ENCODE data around the gene MAD2L1. TPM values are rescaled to one million over a fixed set of nuclear protein-coding genes. Genes with fewer than 3 reads are reported as not detected.

The MAD2L1 gene
- total and polyA plus RNA-seq, 2 donors from 2014 or later, result 1.9 to 2.0 TPM

- Histone ChIP-seq H3K9ac (ENCODE audit: low read length in 3 of 3) (no peak overlapping the region), H3K9me3 (ENCODE audit: control insufficient read depth in 2 of 3, insufficient read depth in 1 of 3, low read length in 3 of 3) (no peaks in the 10 kb centered on the region), H3K27ac (ENCODE audit: low read depth in 2 of 2, low read length in 2 of 2) (no peak overlapping the region), H3K36me3 (ENCODE audit: control insufficient read depth in 2 of 3, insufficient read depth in 3 of 3, low read length in 3 of 3) (no peaks in the 10 kb centered on the region), H3K27me3 (ENCODE audit: control insufficient read depth, insufficient read depth, low read length) (no peaks in the 10 kb centered on the region), H3K4me3 (ENCODE audit: low read length in 3 of 3) (no peak overlapping the region), H3K4me1 (ENCODE audit: control insufficient read depth in 2 of 3, insufficient read depth in 2 of 3, low read depth in 1 of 3, low read length in 3 of 3) (no peaks in the 10 kb centered on the region)
- intact Hi-C loops (cut with DNase I), result no loop called here
- TF ChIP-seq CTCF (IDR thresholded peaks at IDR 0.05; ENCODE audit: borderline replicate concordance, extremely low read depth, insufficient read depth), result no peak
- DNase-seq (no peak), FAIRE-seq (no peak)
Observed at GRCh38 chr4:120081726-120082125, 15.1 kb upstream of the MAD2L1 start.

- DNase-seq (no peak), FAIRE-seq (no peak)
- Histone ChIP-seq H3K9ac (ENCODE audit: low read length in 3 of 3) (no peak overlapping the region), H3K27me3 (ENCODE audit: control insufficient read depth, insufficient read depth, low read length) (no peaks in the 10 kb centered on the region), H3K9me3 (ENCODE audit: control insufficient read depth in 2 of 3, insufficient read depth in 1 of 3, low read length in 3 of 3) (no peaks in the 10 kb centered on the region), H3K4me1 (ENCODE audit: control insufficient read depth in 2 of 3, insufficient read depth in 2 of 3, low read depth in 1 of 3, low read length in 3 of 3) (no peaks in the 10 kb centered on the region), H3K27ac (ENCODE audit: low read depth in 2 of 2, low read length in 2 of 2) (no peak overlapping the region), H3K4me3 (ENCODE audit: low read length in 3 of 3) (no peak overlapping the region), H3K36me3 (ENCODE audit: control insufficient read depth in 2 of 3, insufficient read depth in 3 of 3, low read length in 3 of 3) (no peaks in the 10 kb centered on the region)
- intact Hi-C loops (cut with DNase I), result no loop called here
- no peak for TF ChIP-seq CTCF (IDR thresholded peaks at IDR 0.05; ENCODE audit: borderline replicate concordance, extremely low read depth, insufficient read depth)
Observed at GRCh38 chr4:120080533-120080932, 13.9 kb upstream of the MAD2L1 start.

- H3K9ac ChIP-seq (ENCODE audit: low read length in 3 of 3), result no peak overlapping the region
- no peak for TF ChIP-seq CTCF (IDR thresholded peaks at IDR 0.05; ENCODE audit: borderline replicate concordance, extremely low read depth, insufficient read depth)
- no peak for DNase-seq
- H3K27ac ChIP-seq (ENCODE audit: low read depth in 2 of 2, low read length in 2 of 2), result no peak overlapping the region
- FAIRE-seq, result no peak
- no peak overlapping the region for H3K4me3 ChIP-seq (ENCODE audit: low read length in 3 of 3)
- no peaks in the 10 kb centered on the region for H3K27me3 ChIP-seq (ENCODE audit: control insufficient read depth, insufficient read depth, low read length)
- no peaks in the 10 kb centered on the region for H3K4me1 ChIP-seq (ENCODE audit: control insufficient read depth in 2 of 3, insufficient read depth in 2 of 3, low read depth in 1 of 3, low read length in 3 of 3)
- intact Hi-C loops (cut with DNase I), result no loop called here
- H3K9me3 ChIP-seq (ENCODE audit: control insufficient read depth in 2 of 3, insufficient read depth in 1 of 3, low read length in 3 of 3), result no peaks in the 10 kb centered on the region
- no peaks in the 10 kb centered on the region for H3K36me3 ChIP-seq (ENCODE audit: control insufficient read depth in 2 of 3, insufficient read depth in 3 of 3, low read length in 3 of 3)
Observed at GRCh38 chr4:120079839-120080520, 13.3 kb upstream of the MAD2L1 start.

GRCh38 chr4:120078216-120078615 is 11.6 kb upstream of the MAD2L1 start:
- no peak overlapping the region for H3K4me3 ChIP-seq (ENCODE audit: low read length in 3 of 3)
- no peaks in the 10 kb centered on the region for H3K36me3 ChIP-seq (ENCODE audit: control insufficient read depth in 2 of 3, insufficient read depth in 3 of 3, low read length in 3 of 3)
- no peak overlapping the region for H3K9ac ChIP-seq (ENCODE audit: low read length in 3 of 3)
- DNase-seq (no peak), FAIRE-seq (no peak)
- TF ChIP-seq CTCF (IDR thresholded peaks at IDR 0.05; ENCODE audit: borderline replicate concordance, extremely low read depth, insufficient read depth), result no peak
- no peaks in the 10 kb centered on the region for H3K9me3 ChIP-seq (ENCODE audit: control insufficient read depth in 2 of 3, insufficient read depth in 1 of 3, low read length in 3 of 3)
- intact Hi-C loops (cut with DNase I), result no loop called here
- no peaks in the 10 kb centered on the region for H3K4me1 ChIP-seq (ENCODE audit: control insufficient read depth in 2 of 3, insufficient read depth in 2 of 3, low read depth in 1 of 3, low read length in 3 of 3)
- no peaks in the 10 kb centered on the region for H3K27me3 ChIP-seq (ENCODE audit: control insufficient read depth, insufficient read depth, low read length)
- no peak overlapping the region for H3K27ac ChIP-seq (ENCODE audit: low read depth in 2 of 2, low read length in 2 of 2)
